Endothelial cell of umbilical vein (primary cell): ENCODE measurements around the gene RAB42.

ENCODE experiments used
- CTCF ChIP-seq, 2 donors: IDR thresholded peaks; 1 replicate in 1 of 2; 2 replicates in 1 of 2; pipeline ENCODE4 v1.5.1; 2011; ENCODE audit warnings: low read length in 2 of 2, mild to moderate bottlenecking in 2 of 2, moderate library complexity in 2 of 2, control low read depth in 1 of 2, inconsistent platforms in 1 of 2, low read depth in 1 of 2; ENCODE audit not compliant: insufficient read depth in 1 of 2; ENCODE audit errors: extremely low read depth in 1 of 2
- POLR2A ChIP-seq: IDR thresholded peaks from 2 replicates; pipeline ENCODE4 v1.6.1; 2012; ENCODE audit warnings: low read depth, mild to moderate bottlenecking, control low read depth, low read length

- TF ChIP-seq CTCF (IDR thresholded peaks at IDR 0.05; ENCODE audit: extremely low read depth in 1 of 2, insufficient read depth in 1 of 2, low read depth in 1 of 2, low read length in 2 of 2) (no peak), POLR2A (no peak)
These were observed 40.5 kb downstream of the RAB42 start for GRCh38 chr1:28632560-28632959.
